Measurements from ENCODE around the gene KCNJ6. TPM values are rescaled to one million over a fixed set of nuclear protein-coding genes. Genes with fewer than 3 reads are reported as not detected.

Gene KCNJ6
- total RNA-seq, 1 experiment from 2014 or later: not detected

DNA sequence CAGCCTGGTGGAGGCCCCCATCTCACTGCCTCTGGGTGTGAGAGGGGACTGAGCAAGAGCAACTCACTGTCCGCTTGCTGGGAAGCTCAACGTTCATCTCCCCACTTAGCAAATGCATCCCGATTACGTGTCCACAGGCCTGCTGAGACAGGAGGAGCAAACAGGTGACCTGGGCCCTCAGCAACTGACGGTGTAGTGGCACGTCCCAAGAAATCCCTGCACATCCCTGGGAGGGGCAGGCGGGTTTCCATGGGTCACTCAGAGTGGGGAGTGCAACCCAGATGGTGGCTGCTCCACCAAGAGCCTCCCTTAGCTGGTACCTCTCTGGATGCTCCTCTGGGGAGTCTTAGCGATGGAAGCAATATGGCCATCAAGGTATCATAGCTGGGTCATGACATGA, 320.3 kb downstream of the KCNJ6 start:
- DNase-seq (ENCODE audit: low spot score): no peak
- CTCF ChIA-PET: no interaction called here

DNA sequence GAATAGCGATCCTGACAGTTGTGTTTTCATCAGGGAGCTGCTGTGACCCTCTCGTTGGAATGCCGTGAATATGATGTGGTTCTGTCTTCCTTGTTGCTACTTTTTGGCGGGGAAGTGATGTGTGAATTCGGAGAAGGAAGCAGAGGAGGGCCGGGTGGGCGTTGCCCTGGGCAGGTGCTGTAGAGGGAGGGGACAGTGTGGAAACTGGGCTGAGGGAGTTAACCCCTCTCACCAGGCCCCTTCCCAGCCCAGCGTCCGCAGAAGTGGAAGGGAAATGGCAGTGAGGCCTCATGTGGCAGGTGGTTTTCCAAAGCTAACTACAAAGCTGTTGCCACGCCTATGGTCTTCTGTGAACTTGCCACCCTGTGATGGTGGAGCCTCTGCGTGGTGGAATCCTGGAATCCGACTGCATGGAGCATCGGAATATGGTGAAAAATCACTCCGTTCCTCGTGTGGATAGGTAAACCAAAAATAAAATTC, 321.7 kb downstream of the KCNJ6 start:
- ChIA-PET CTCF (no interaction called here), POLR2A (ENCODE audit: low non-redundant PET) (no interaction called here)
- no TSS peak for BruUV-seq (replicated peaks)
- no peak overlapping the region for H3K27ac ChIP-seq (ENCODE audit: low read depth, low read length, poor library complexity, severe bottlenecking)
- H3K27me3 ChIP-seq (replicated peaks; ENCODE audit: insufficient read depth, low read depth, low read length, poor library complexity): no peaks in the 10 kb centered on the region
- H3K36me3 ChIP-seq (ENCODE audit: insufficient read depth, low read length, poor library complexity, severe bottlenecking): no peaks in the 10 kb centered on the region
- DNase-seq (ENCODE audit: low spot score): no peak
- TF ChIP-seq, protein P1, sequence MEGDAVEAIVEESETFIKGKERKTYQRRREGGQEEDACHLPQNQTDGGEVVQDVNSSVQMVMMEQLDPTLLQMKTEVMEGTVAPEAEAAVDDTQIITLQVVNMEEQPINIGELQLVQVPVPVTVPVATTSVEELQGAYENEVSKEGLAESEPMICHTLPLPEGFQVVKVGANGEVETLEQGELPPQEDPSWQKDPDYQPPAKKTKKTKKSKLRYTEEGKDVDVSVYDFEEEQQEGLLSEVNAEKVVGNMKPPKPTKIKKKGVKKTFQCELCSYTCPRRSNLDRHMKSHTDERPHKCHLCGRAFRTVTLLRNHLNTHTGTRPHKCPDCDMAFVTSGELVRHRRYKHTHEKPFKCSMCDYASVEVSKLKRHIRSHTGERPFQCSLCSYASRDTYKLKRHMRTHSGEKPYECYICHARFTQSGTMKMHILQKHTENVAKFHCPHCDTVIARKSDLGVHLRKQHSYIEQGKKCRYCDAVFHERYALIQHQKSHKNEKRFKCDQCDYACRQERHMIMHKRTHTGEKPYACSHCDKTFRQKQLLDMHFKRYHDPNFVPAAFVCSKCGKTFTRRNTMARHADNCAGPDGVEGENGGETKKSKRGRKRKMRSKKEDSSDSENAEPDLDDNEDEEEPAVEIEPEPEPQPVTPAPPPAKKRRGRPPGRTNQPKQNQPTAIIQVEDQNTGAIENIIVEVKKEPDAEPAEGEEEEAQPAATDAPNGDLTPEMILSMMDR (conservative IDR thresholded peaks at IDR 0.05; ENCODE audit: low read depth, low read length): no peak
- no peak for TF ChIP-seq EZH2 (IDR thresholded peaks at IDR 0.05; ENCODE audit: borderline replicate concordance, low read depth, low read length, poor library complexity, severe bottlenecking)
- peaks cover 10% of the 10 kb centered on the region for H3K4me1 ChIP-seq (ENCODE audit: insufficient read depth, low read length, poor library complexity, severe bottlenecking)
- no peaks in the 10 kb centered on the region for H3K9me3 ChIP-seq (ENCODE audit: low read depth, low read length, poor library complexity, severe bottlenecking)
- intact Hi-C loops (cut with micrococcal nuclease; ENCODE audit: unreplicated experiment): no loop called here
- no peak overlapping the region for H3K4me3 ChIP-seq (ENCODE audit: low read depth, low read length, poor library complexity, severe bottlenecking)

More for the DNA sequence above, 320.3 kb downstream of the KCNJ6 start:
- H3K4me1 ChIP-seq (ENCODE audit: insufficient read depth, low read length, poor library complexity, severe bottlenecking): peaks cover 10% of the 10 kb centered on the region
- no peaks in the 10 kb centered on the region for H3K27me3 ChIP-seq (replicated peaks; ENCODE audit: insufficient read depth, low read depth, low read length, poor library complexity)
- H3K4me3 ChIP-seq (ENCODE audit: low read depth, low read length, poor library complexity, severe bottlenecking): no peak overlapping the region
- POLR2A ChIA-PET (ENCODE audit: low non-redundant PET): no interaction called here
- H3K36me3 ChIP-seq (ENCODE audit: insufficient read depth, low read length, poor library complexity, severe bottlenecking): no peaks in the 10 kb centered on the region
- intact Hi-C loops (cut with micrococcal nuclease; ENCODE audit: unreplicated experiment): no loop called here
- TF ChIP-seq EZH2 (IDR thresholded peaks at IDR 0.05; ENCODE audit: borderline replicate concordance, low read depth, low read length, poor library complexity, severe bottlenecking): no peak
- TF ChIP-seq, protein P1 (conservative IDR thresholded peaks at IDR 0.05; ENCODE audit: low read depth, low read length): no peak
- H3K9me3 ChIP-seq (ENCODE audit: low read depth, low read length, poor library complexity, severe bottlenecking): no peaks in the 10 kb centered on the region
- BruUV-seq (replicated peaks): no TSS peak
- H3K27ac ChIP-seq (ENCODE audit: low read depth, low read length, poor library complexity, severe bottlenecking): no peak overlapping the region

DNA sequence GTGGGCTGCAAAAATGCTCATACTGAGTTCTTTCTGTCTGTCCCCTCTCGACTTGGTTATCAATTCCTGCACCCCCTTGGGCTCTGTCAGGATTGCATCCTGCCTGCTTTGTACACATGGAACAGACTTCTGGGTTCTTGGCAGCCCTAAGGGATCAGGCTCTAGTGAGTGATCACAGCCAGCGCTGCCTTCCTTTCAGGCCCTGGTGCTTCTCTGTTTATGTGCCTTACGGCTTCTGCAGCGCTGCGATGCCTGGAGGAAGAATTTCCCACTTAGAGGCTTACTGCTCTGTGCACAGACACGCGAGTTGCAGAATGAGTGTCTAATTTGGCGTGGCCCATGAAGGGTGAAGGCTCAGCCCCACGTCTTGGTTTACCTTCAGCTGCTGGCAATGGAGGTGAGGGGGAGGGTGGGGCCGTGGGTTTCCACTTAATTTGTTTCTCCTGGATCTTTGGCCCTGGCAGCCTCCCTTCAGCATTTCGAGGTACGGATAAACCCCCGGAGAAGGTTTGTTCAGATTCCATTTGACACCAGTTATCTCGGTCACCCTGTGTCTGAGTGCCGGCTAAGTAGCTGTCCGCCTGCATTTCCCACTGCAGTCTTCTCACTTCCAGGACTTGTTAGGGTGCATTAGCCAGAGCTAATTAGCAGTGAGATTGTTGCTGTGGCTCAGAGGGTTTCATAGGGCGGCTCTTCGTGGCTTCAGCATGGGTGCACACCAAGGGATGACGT, 322.4 kb downstream of the KCNJ6 start:
- H3K4me3 ChIP-seq (ENCODE audit: low read depth, low read length, poor library complexity, severe bottlenecking): no peak overlapping the region
- intact Hi-C loops (cut with micrococcal nuclease; ENCODE audit: unreplicated experiment): no loop called here
- no peaks in the 10 kb centered on the region for H3K9me3 ChIP-seq (ENCODE audit: low read depth, low read length, poor library complexity, severe bottlenecking)
- ChIA-PET CTCF (no interaction called here), POLR2A (ENCODE audit: low non-redundant PET) (no interaction called here)
- no TSS peak for BruUV-seq (replicated peaks)
- H3K36me3 ChIP-seq (ENCODE audit: insufficient read depth, low read length, poor library complexity, severe bottlenecking): no peaks in the 10 kb centered on the region
- TF ChIP-seq EZH2 (IDR thresholded peaks at IDR 0.05; ENCODE audit: borderline replicate concordance, low read depth, low read length, poor library complexity, severe bottlenecking): no peak
- TF ChIP-seq, protein P1 (conservative IDR thresholded peaks at IDR 0.05; ENCODE audit: low read depth, low read length): no peak
- H3K4me1 ChIP-seq (ENCODE audit: insufficient read depth, low read length, poor library complexity, severe bottlenecking): peaks cover 10% of the 10 kb centered on the region
- no peaks in the 10 kb centered on the region for H3K27me3 ChIP-seq (replicated peaks; ENCODE audit: insufficient read depth, low read depth, low read length, poor library complexity)
- no peak overlapping the region for H3K27ac ChIP-seq (ENCODE audit: low read depth, low read length, poor library complexity, severe bottlenecking)
- peak; percentile 14 for DNase-seq (ENCODE audit: low spot score)

All from A673 (cell line).